Psoas muscle (tissue), 8 donors: ENCODE results near the gene DCTN2. TPM values are rescaled to one million over a fixed set of nuclear protein-coding genes. Genes with fewer than 3 reads are reported as not detected.
"Not testable (repeated sequence)": the region's sequence is repeated elsewhere in the genome, so short reads cannot be mapped to it uniquely, and the experiment has no call there.

Source experiments
- ATAC-seq, 4 donors: fragments of 200-7000 bp; cut with Tn5 transposase; one replicate each; pipeline ENCODE4 v1.9.1; 2020; ENCODE audit warnings: moderate library complexity in 3 of 4, mild to moderate bottlenecking in 2 of 4
- DNase-seq, 2 donors: peaks; one replicate each; pipeline ENCODE4 v3.0.0-alpha.2; 2020
- H3K27ac ChIP-seq: fragments of 200-600 bp; one replicate; pipeline ENCODE4 v1.8.0; 2022
- H3K27me3 ChIP-seq, 3 donors: fragments of 200-600 bp in 1 of 3; one replicate each; pipeline versions ENCODE4 v1.6.1 to v1.8.0; 2013 to 2022; ENCODE audit warnings: low read length in 2 of 3, mild to moderate bottlenecking in 2 of 3, moderate library complexity in 1 of 3; ENCODE audit not compliant: insufficient read depth in 3 of 3
- H3K36me3 ChIP-seq, 2 donors: fragments of 200-600 bp in 1 of 2; one replicate each; pipeline versions ENCODE4 v1.6.1 to v1.8.0; 2013 to 2022; ENCODE audit warnings: low read depth in 1 of 2, mild to moderate bottlenecking in 1 of 2, moderate library complexity in 1 of 2; ENCODE audit not compliant: insufficient read depth in 1 of 2
- H3K4me1 ChIP-seq: fragments of 200-600 bp; one replicate; pipeline ENCODE4 v1.8.0; 2022
- H3K4me3 ChIP-seq: fragments of 200-600 bp; one replicate; pipeline ENCODE4 v1.8.0; 2022; ENCODE audit warnings: mild to moderate bottlenecking
- H3K9me3 ChIP-seq: fragments of 200-600 bp; one replicate; pipeline ENCODE4 v1.8.0; 2022
- WGBS, 3 donors: extraction: QIAGEN DNeasy Blood & Tissue Kit; methylation state at CpG; one replicate each; pipeline versions ENCODE4 v1.1.6 to v1.1.7; 2013; 5-methylcytosine and 5-hydroxymethylcytosine counted together
- intact Hi-C, 2 donors: fragments of 100-400 bp; cut with DNase I; formaldehyde crosslinking; loops; one replicate each; pipeline versions ENCODE4 v1.11.0 to v1.14.2; 2022
- polyA plus RNA-seq, 3 donors: library from polyadenylated mRNA; stranded (reverse); fragments of 200-250 nt; gene quantifications; one replicate each; pipeline ENCODE4 v1.2.3, GENCODE V29; 2013
- total RNA-seq, 4 donors: library from RNA; stranded (reverse); fragmentation: NEBNext Ultra II Directional in 2 of 4; extraction: Animal tissue kit (Norgen Biotek cat#: 25700) in 2 of 4; gene quantifications; one replicate each; pipeline versions ENCODE4 v1.2.1 to v1.2.4, GENCODE V29; 2021 to 2023
- TF ChIP-seq, protein P1 (sequence below): fragments of 200-600 bp; IDR thresholded peaks from one replicate; pipeline ENCODE4 v1.8.0; 2022; ENCODE audit warnings: antibody characterized with exemption
- donor health status: healthy with polysubstance abuse.
- donor health status: DM: no; HTN: no; CAD: no; lungs with moderate emphysema.
- donor health status: Bipolar disorder and iron deficiency.
- donor health status: healthy.
- donor health status: DM: yes; HTN: yes; CAD: no.
- donor health status: DM: no; HTN: no; CAD: no.
- donor health status: DM: no; HTN: no; CAD: no.
- donor health status: DM: yes; HTN: yes; CAD: no.

The DCTN2 gene
- total and polyA plus RNA-seq, 7 donors: 91.0 to 165 (median 108) TPM

DNA sequence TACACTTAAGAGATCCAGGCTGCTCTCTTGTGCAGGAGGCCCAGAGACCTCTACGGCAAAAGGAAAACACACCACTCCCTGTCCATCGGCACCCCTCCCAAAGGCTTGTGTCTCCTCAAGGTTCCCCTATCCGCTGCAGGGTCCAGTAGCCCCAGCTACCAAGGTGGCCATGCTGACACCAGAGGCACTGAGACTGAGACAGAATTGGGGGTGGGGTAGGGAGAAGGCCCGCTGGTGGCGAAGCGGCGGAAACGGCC, 27.3 kb downstream of the DCTN2 start:
- intact Hi-C loops: loop anchor here in 1 of 2 donors (5.0 kb wide), 1 partner anchor 32 kb away; the partner anchor contains the start of gene MARS1
- H3K9me3 ChIP-seq: no peaks in the 10 kb centered on the region
- H3K27me3 ChIP-seq: no peaks in the 10 kb centered on the region
- peak overlapping the region; percentile 96 for H3K4me3 ChIP-seq
- peak overlapping the region; percentile 100 for H3K27ac ChIP-seq
- peaks cover 11 to 43% of the 10 kb centered on the region in 2 donors for H3K36me3 ChIP-seq
- DNase-seq: no peak
- TF ChIP-seq, protein P1, sequence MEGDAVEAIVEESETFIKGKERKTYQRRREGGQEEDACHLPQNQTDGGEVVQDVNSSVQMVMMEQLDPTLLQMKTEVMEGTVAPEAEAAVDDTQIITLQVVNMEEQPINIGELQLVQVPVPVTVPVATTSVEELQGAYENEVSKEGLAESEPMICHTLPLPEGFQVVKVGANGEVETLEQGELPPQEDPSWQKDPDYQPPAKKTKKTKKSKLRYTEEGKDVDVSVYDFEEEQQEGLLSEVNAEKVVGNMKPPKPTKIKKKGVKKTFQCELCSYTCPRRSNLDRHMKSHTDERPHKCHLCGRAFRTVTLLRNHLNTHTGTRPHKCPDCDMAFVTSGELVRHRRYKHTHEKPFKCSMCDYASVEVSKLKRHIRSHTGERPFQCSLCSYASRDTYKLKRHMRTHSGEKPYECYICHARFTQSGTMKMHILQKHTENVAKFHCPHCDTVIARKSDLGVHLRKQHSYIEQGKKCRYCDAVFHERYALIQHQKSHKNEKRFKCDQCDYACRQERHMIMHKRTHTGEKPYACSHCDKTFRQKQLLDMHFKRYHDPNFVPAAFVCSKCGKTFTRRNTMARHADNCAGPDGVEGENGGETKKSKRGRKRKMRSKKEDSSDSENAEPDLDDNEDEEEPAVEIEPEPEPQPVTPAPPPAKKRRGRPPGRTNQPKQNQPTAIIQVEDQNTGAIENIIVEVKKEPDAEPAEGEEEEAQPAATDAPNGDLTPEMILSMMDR: no peak
- ATAC-seq: no peak
- WGBS, 3 donors: 0% methylated on average over 8 of the region's 8 CpGs
- H3K4me1 ChIP-seq: peaks cover 47% of the 10 kb centered on the region

DNA sequence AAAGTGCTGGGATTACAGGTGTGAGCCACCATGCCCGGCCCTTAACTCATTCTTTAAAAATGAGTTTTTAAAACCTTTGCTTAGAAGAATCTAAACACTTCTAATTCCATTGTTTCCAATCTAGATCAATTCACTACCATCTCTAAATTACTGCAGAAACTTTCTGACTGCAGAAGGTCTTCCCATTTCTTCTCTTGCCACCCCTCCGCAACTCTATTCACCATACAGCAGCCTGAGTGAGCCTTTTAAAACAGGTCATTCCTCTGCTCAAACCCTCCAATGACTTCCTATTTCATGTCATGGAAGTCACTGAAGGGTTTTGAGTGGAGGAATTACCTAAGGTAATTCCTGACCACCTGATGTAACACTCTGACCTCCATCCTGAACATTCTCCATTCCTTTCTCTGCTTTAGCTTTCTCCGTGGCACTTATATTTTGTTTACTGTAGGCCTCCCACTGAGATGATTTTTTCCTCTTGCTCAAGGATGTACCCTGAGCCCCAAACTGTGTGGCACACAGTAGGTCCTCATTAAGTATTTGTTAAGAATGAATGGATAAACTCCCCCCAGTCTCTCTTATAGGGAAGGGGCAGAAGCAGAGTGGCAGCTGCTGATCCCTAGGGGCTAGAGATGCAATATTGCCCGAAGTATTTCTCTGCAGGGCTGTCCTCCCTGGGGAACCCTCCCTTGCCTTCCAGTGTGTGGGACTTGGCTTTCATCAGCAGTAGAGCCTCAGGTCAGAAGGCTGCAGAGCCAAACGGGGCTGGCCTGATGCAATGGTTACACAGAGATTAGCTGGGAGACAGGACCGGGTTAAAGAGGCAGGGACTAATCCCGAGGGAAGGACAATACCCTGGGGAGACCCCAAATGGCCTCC, 27.8 kb downstream of the DCTN2 start:
- peak overlapping the region; percentile 96 for H3K4me3 ChIP-seq
- TF ChIP-seq, protein P1: no peak
- H3K9me3 ChIP-seq: no peaks in the 10 kb centered on the region
- no peaks in the 10 kb centered on the region for H3K27me3 ChIP-seq
- H3K36me3 ChIP-seq: peaks cover 11 to 43% of the 10 kb centered on the region in 2 donors
- intact Hi-C loops: no loop called here
- peaks cover 42% of the 10 kb centered on the region for H3K4me1 ChIP-seq
- peak; percentile 55 to 76 for DNase-seq
- peak overlapping the region; percentile 100 for H3K27ac ChIP-seq
- no peak for ATAC-seq
- WGBS, 3 donors: 14 to 27% (median 17%) methylated on average over 7 of the region's 7 CpGs

DNA sequence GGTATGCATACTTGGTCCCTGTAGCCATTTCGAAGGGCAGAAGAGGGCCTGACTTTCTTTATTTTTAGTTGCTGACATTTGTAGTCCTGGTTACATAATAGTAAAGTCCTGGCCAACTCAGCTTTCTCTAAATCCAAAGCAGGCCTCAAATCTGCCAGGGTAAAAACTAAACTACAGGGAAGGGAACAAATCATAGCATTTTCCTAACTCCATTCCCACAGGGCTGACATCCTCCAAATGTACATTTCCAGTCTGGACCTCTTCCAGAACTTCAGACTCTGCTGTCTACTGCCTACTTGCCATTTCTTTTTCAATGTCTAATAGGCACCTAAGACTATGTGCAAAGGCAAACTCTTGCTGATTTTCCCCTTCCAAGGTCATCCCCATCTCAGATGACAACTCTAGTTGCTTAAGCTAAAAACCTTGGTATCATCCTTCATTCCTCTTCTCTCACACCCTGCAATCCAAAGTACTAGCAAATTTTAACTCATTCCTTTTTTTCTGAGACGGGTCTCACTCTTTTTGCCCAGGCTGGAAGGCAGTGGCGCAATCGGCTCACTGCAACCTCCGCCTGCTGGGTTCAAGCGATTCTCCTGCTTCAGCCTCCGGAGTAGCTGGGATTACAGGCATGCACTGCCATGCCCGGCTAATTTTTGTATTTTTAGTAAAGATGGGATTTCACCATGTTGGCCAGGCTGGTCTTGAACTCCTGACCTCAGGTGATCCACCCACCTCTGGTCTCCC, 28.6 kb downstream of the DCTN2 start:
- intact Hi-C loops: no loop called here
- Histone ChIP-seq H3K36me3 (peaks cover 11 to 48% of the 10 kb centered on the region in 2 donors), H3K4me3 (peak overlapping the region; percentile 96), H3K9me3 (no peaks in the 10 kb centered on the region), H3K27me3 (no peaks in the 10 kb centered on the region), H3K27ac (peak overlapping the region; percentile 100), H3K4me1 (peaks cover 35% of the 10 kb centered on the region)
- 23 to 55% (median 29%) methylated on average over 8 of the region's 8 CpGs for WGBS, 3 donors
- DNase-seq (no peak), ATAC-seq (no peak)
- TF ChIP-seq, protein P1: no peak

DNA sequence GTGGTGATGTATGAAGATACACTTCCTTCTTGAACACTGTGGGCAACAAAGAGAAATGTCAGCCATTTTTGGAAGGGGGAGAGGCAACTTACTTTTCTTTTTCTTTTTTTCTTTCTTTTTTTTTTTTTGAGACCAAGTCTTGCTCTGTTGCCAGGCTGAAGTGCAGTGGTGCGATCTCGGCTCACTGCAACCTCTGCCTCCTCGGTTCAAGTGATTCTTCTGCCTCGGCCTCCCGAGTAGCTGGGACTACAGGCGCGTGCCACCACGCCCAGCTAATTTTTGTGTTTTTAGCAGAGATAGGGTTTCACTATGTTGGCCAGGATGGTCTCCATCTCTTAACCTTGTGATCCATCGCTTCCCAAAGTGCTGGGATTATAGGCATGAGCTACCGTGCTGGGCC, 29.3 kb downstream of the DCTN2 start:
- H3K9me3 ChIP-seq: not testable (repeated sequence)

DNA sequence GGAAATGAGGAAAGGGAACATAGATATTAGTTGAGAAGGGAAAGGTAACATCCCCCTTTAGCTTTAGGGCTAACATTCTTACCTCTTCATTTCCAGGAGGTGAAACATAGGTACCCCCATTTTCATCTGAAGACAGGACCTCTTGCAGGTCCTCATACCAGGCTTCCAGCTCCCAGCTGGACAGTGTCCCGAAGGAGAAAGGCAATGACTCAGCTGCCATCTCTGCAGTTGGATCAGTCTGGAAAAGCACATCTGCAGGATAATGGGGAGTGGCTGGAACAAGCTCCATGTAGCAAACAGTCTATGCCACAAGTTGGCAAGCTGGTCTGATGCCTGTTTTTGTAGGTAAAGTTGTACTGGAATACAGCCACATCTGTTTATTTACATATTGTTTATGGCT, 29.8 kb downstream of the DCTN2 start:
- peaks cover 35% of the 10 kb centered on the region for H3K4me1 ChIP-seq
- H3K27me3 ChIP-seq: no peaks in the 10 kb centered on the region
- 19 to 29% (median 24%) methylated on average over 1 of the region's 1 CpG for WGBS, 3 donors
- no peak for ATAC-seq
- peaks cover 15 to 59% of the 10 kb centered on the region in 2 donors for H3K36me3 ChIP-seq
- no peaks in the 10 kb centered on the region for H3K9me3 ChIP-seq
- TF ChIP-seq, protein P1: no peak
- H3K4me3 ChIP-seq: peak overlapping the region; percentile 96
- no peak for DNase-seq
- peak overlapping the region; percentile 100 for H3K27ac ChIP-seq
- intact Hi-C loops: no loop called here

More for the DNA sequence above, 29.3 kb downstream of the DCTN2 start:
- DNase-seq, H3K27me3 ChIP-seq, ATAC-seq, intact Hi-C loops: not testable (repeated sequence)
- H3K36me3 ChIP-seq: peaks cover 12 to 54% of the 10 kb centered on the region in 2 donors
- H3K27ac ChIP-seq: peak overlapping the region; percentile 100
- WGBS, 3 donors: 55 to 79% (median 60%) methylated on average over 10 of the region's 10 CpGs
- H3K4me1 ChIP-seq: peaks cover 35% of the 10 kb centered on the region
- peak overlapping the region; percentile 96 for H3K4me3 ChIP-seq
